ENCODE results near the gene NEU3.

NEU3 gene, protein sequence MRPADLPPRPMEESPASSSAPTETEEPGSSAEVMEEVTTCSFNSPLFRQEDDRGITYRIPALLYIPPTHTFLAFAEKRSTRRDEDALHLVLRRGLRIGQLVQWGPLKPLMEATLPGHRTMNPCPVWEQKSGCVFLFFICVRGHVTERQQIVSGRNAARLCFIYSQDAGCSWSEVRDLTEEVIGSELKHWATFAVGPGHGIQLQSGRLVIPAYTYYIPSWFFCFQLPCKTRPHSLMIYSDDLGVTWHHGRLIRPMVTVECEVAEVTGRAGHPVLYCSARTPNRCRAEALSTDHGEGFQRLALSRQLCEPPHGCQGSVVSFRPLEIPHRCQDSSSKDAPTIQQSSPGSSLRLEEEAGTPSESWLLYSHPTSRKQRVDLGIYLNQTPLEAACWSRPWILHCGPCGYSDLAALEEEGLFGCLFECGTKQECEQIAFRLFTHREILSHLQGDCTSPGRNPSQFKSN

DNA sequence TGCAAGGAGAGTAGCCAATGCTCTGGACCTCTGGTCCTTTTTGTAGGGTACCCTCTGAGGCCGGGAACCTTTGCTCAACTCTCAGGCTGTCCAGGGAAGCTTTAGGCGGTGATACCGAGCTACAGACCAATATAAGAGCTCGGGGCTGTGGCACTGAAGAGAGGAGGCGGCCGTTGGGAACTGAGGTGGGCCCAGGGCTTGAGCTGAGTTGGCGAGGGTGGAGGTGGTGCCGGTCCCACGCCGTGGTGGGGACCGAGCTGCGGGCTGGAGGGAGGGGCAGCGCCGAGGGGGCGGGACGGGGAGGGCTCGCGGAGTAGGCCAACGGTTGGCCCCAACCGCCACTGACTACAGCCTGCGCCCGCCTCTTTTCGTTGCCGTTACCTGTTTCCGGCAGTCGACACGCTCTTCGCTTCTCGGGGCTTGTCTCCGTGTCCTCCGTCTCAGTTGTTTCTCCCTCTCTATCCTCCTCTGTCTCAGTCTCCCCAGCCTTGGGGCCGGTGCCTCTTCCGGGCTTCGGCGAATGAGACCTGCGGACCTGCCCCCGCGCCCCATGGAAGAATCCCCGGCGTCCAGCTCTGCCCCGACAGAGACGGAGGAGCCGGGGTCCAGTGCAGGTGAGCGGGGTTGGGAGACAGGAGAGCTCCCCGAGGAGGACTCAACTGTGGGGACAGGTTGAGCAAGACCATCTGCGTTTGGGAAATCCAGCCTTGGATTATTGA, at the start of gene NEU3:
TSS of gene NEU3 (plus strand) at position 393 of the 719 bp plus-strand sequence. CDS start at position 521, 128 bp downstream.
- Histone ChIP-seq H2AFZ (peak within 1 kb of the TSS; percentile 87), H3K9ac (peak within 1 kb of the TSS; percentile 61), H3K4me2 (ENCODE audit: low read length) (peak within 1 kb of the TSS; percentile 81), H3K79me2 (no peaks in the 10 kb centered on the region), H3K36me3 (ENCODE audit: control insufficient read depth, insufficient read depth, low read length) (no peaks in the 10 kb centered on the region), H3K4me1 (peaks cover 2% of the 10 kb centered on the region), H3K4me3 (ENCODE audit: low read depth, low read length) (peak within 1 kb of the TSS; percentile 84), H3K27ac (peak within 1 kb of the TSS; percentile 87), H3K9me3 (ENCODE audit: control insufficient read depth, low read length) (no peaks in the 10 kb centered on the region), H3K27me3 (ENCODE audit: control insufficient read depth, insufficient read depth, low read length) (no peaks in the 10 kb centered on the region)
- TF ChIP-seq CTCF (IDR thresholded peaks at IDR 0.05): no peak

GRCh38 chr11:74941492-74941891, 47.2 kb upstream of the NEU3 start:
- no peaks in the 10 kb centered on the region for H3K9me3 ChIP-seq (ENCODE audit: control insufficient read depth, low read length)
- H3K9ac ChIP-seq: no peak overlapping the region
- no peak overlapping the region for H3K4me3 ChIP-seq (ENCODE audit: low read depth, low read length)
- H3K27ac ChIP-seq: no peak overlapping the region
- no peaks in the 10 kb centered on the region for H3K4me1 ChIP-seq
- no peaks in the 10 kb centered on the region for H3K36me3 ChIP-seq (ENCODE audit: control insufficient read depth, insufficient read depth, low read length)
- no peaks in the 10 kb centered on the region for H3K27me3 ChIP-seq (ENCODE audit: control insufficient read depth, insufficient read depth, low read length)
- no peak for TF ChIP-seq CTCF (IDR thresholded peaks at IDR 0.05)
- H2AFZ ChIP-seq: no peak overlapping the region
- peaks cover 3% of the 10 kb centered on the region for H3K79me2 ChIP-seq
- no peak overlapping the region for H3K4me2 ChIP-seq (ENCODE audit: low read length)

- H3K9me3 ChIP-seq (ENCODE audit: control insufficient read depth, low read length): no peaks in the 10 kb centered on the region
Measured at GRCh38 chr11:74942073-74942759, 46.5 kb upstream of the NEU3 start.

GRCh38 chr11:74948546-74948897, 40.2 kb upstream of the NEU3 start:
- Histone ChIP-seq H3K4me3 (ENCODE audit: low read depth, low read length) (peak overlapping the region; percentile 90), H3K27ac (peak overlapping the region; percentile 79), H3K9ac (no peak overlapping the region), H3K4me2 (ENCODE audit: low read length) (peak overlapping the region; percentile 91), H3K9me3 (ENCODE audit: control insufficient read depth, low read length) (no peaks in the 10 kb centered on the region), H3K27me3 (ENCODE audit: control insufficient read depth, insufficient read depth, low read length) (no peaks in the 10 kb centered on the region), H3K79me2 (peaks cover 37% of the 10 kb centered on the region), H3K4me1 (peaks cover 3% of the 10 kb centered on the region), H3K36me3 (ENCODE audit: control insufficient read depth, insufficient read depth, low read length) (no peaks in the 10 kb centered on the region), H2AFZ (peak overlapping the region; percentile 93)
- no peak for TF ChIP-seq CTCF (IDR thresholded peaks at IDR 0.05)

More at GRCh38 chr11:74942073-74942759, 46.5 kb upstream of the NEU3 start:
- Histone ChIP-seq H3K4me2 (ENCODE audit: low read length) (no peak overlapping the region), H3K4me3 (ENCODE audit: low read depth, low read length) (no peak overlapping the region), H3K9ac (no peak overlapping the region), H3K27ac (no peak overlapping the region), H3K79me2 (peaks cover 8% of the 10 kb centered on the region), H3K27me3 (ENCODE audit: control insufficient read depth, insufficient read depth, low read length) (no peaks in the 10 kb centered on the region), H2AFZ (no peak overlapping the region), H3K4me1 (no peaks in the 10 kb centered on the region), H3K36me3 (ENCODE audit: control insufficient read depth, insufficient read depth, low read length) (no peaks in the 10 kb centered on the region)
- TF ChIP-seq CTCF (IDR thresholded peaks at IDR 0.05): no peak

Data from parathyroid adenoma (tissue), 2 donors.